ENCODE results near the gene CYRIA.

The CYRIA gene

GRCh38 chr2:16665748-16666448 is at the start of gene CYRIA:
CYRIA (minus strand) TSS chr2:16665834; CDS start chr2:16588119, 77,715 bp downstream.
- peak; percentile 28 to 34 for DNase-seq (ENCODE audit: low read depth in 2 of 2)

- no peak for DNase-seq (ENCODE audit: low read depth in 2 of 2)
These were observed 47.4 kb upstream of the CYRIA start for GRCh38 chr2:16713011-16713423.

GRCh38 chr2:16709769-16710168 is 44.1 kb upstream of the CYRIA start:
- no peak for DNase-seq (ENCODE audit: low read depth in 2 of 2)

GRCh38 chr2:16708173-16708572 is 42.5 kb upstream of the CYRIA start:
- no peak for DNase-seq (ENCODE audit: low read depth in 2 of 2)

GRCh38 chr2:16707014-16707623 is 41.5 kb upstream of the CYRIA start:
- DNase-seq (ENCODE audit: low read depth in 2 of 2): no peak

- no peak for DNase-seq (ENCODE audit: low read depth in 2 of 2)
These were observed 35.1 kb upstream of the CYRIA start for GRCh38 chr2:16700551-16701259.

GRCh38 chr2:16693854-16694253 is 28.2 kb upstream of the CYRIA start:
- no peak for DNase-seq (ENCODE audit: low read depth in 2 of 2)

- no peak for DNase-seq (ENCODE audit: low read depth in 2 of 2)
These were observed 25.6 kb upstream of the CYRIA start for GRCh38 chr2:16691261-16691660.

- no peak for DNase-seq (ENCODE audit: low read depth in 2 of 2)
These were observed 22.3 kb upstream of the CYRIA start for GRCh38 chr2:16687955-16688354.

GRCh38 chr2:16687222-16687621 is 21.6 kb upstream of the CYRIA start:
- no peak for DNase-seq (ENCODE audit: low read depth in 2 of 2)

GRCh38 chr2:16686641-16687040 is 21.0 kb upstream of the CYRIA start:
- no peak for DNase-seq (ENCODE audit: low read depth in 2 of 2)

GRCh38 chr2:16685340-16685715 is 19.7 kb upstream of the CYRIA start:
- no peak for DNase-seq (ENCODE audit: low read depth in 2 of 2)

GRCh38 chr2:16684676-16685339 is 19.2 kb upstream of the CYRIA start:
- DNase-seq (ENCODE audit: low read depth in 2 of 2): no peak

GRCh38 chr2:16683576-16683975 is 17.9 kb upstream of the CYRIA start:
- DNase-seq (ENCODE audit: low read depth in 2 of 2): no peak

GRCh38 chr2:16682431-16683118 is 16.9 kb upstream of the CYRIA start:
- DNase-seq (ENCODE audit: low read depth in 2 of 2): no peak

- no peak for DNase-seq (ENCODE audit: low read depth in 2 of 2)
These were observed 15.1 kb upstream of the CYRIA start for GRCh38 chr2:16680781-16681180.

- DNase-seq (ENCODE audit: low read depth in 2 of 2): no peak
These were observed 14.7 kb upstream of the CYRIA start for GRCh38 chr2:16680304-16680703.

GRCh38 chr2:16678964-16679363 is 13.3 kb upstream of the CYRIA start:
- no peak for DNase-seq (ENCODE audit: low read depth in 2 of 2)

GRCh38 chr2:16677875-16678274 is 12.2 kb upstream of the CYRIA start:
- DNase-seq (ENCODE audit: low read depth in 2 of 2): no peak

GRCh38 chr2:16675781-16676180 is 10.1 kb upstream of the CYRIA start:
- DNase-seq (ENCODE audit: low read depth in 2 of 2): no peak

GRCh38 chr2:16674154-16674553 is 8.5 kb upstream of the CYRIA start:
- no peak for DNase-seq (ENCODE audit: low read depth in 2 of 2)

- DNase-seq (ENCODE audit: low read depth in 2 of 2): no peak
These were observed 6.1 kb upstream of the CYRIA start for GRCh38 chr2:16671760-16672159.

Measured in stimulated activated CD8-positive, alpha-beta memory T cell treated with anti-CD3 and anti-CD28 coated beads, Interleukin-15, amount 100 ng/mL, for 48 hours (primary cell).